MV-4-11 (cell line): ENCODE data around the gene ICA1L.
"Not testable (repeated sequence)": the region's sequence is repeated elsewhere in the genome, so short reads cannot be mapped to it uniquely, and the experiment has no call there.

Source experiments
- DNase-seq: peaks from one replicate; lab custom pipeline; 2025; lab: John Stamatoyannopoulos, UW

ICA1L gene

GRCh38 chr2:202847693-202848524 is 23.7 kb downstream of the ICA1L start:
- DNase-seq: peak; percentile 86

DNA sequence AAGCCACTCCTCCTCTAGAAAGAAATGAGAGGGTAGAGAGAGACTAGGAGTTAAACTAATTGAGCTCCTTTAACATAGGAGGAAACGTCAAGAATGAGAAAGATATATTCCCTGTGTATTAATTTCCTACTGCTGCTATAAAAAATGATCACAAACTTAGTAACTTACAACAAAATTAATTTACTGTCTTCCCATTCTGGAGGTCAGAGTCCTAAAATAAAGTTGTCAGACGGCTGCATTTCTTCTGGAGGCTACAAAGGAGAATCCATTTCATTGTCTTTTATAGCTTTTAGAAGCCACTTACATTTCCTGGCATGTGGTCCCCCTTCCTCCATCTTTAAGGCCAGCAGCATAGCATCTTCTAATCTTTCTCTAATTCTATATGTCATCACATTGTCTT is 26.9 kb downstream of the ICA1L start:
- DNase-seq: no peak

DNA sequence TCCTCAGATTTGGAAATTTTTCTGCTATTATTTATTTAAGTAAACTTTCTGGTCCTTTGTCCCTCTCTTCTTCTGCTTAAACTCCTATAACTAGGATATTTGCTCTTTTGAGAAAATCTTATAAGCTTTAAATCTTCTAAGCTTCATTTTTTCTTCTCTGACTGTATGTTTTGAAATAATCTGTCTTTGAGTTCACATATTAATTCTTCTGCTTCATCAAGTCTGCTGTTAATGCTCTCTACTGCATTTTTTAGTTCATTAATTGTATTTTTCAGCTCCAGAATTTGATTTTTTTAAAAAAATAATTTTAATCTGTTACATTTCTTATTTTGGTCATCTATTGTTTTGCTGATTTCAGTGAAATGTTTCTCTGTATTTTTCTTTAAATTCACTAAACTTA is 28.9 kb downstream of the ICA1L start:
- no peak for DNase-seq

GRCh38 chr2:202841090-202841867 is 30.3 kb downstream of the ICA1L start:
- no peak for DNase-seq

DNA sequence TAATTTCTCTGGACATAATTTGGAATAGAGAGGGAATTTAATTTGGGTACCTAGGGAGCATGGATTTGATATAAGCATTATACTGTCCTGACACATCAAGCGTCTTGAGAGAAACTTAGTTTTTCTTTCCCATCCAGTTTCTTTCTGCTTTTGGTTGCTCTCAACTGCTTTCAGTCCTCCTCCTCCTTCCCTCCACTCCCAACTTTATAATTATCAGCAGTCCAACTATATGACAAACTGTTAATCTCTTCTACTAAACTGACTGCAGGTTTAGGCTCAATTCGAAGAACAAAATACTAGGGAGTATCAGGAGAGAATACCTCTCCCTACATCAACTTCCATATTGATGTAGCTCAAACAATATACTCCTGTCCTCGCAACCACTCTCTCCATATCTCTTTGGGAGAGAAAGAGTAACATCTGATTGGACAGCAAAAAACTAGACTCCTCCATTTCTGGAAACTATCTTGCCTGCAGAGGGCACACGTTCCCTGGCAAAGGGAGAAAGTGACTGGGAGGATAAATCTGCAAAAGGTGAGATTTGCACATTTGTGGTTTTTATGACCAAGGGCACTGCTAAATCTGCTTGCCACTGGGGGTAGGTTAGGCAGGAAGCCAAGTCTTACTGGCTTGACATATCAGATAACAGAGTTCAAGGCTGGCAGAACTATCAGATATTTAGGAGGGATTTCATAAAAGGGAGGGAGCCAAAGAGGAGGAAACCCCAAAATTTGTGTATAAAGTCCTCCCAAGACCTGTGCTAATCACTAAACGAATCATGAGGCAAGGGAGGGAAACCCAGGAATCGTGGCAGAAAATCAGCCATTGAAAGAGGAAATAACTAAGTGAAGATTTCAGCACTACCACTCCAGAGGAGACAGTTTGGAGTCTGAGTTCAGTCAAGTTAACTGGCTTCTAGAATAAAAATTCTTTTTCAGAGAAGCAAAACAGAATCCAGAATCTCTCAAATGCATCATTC is 40.0 kb downstream of the ICA1L start:
- peak; percentile 53 for DNase-seq

DNA sequence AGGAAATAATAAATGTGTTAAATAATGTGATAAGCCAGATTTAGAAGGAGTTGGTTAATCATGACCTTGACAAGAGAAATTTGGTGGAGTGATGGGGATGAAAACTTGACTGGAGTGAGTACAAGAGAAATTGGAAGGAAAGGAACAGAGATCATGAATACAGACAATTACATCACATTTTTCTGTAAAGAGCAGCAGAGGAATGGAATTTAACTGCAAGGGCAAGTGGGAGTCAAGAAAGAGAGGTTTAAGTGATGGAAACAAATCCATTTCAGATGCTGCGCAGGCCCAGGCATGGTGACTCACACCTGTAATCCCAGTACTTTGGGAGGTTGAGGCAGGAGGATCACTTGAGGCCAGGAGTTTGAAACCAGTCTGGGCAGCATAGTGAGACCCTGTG is 46.7 kb downstream of the ICA1L start:
- no peak for DNase-seq

GRCh38 chr2:202822411-202822810 is 49.2 kb downstream of the ICA1L start:
- no peak for DNase-seq

- DNase-seq: no peak
These were observed 50.1 kb downstream of the ICA1L start for GRCh38 chr2:202821206-202822160.

DNA sequence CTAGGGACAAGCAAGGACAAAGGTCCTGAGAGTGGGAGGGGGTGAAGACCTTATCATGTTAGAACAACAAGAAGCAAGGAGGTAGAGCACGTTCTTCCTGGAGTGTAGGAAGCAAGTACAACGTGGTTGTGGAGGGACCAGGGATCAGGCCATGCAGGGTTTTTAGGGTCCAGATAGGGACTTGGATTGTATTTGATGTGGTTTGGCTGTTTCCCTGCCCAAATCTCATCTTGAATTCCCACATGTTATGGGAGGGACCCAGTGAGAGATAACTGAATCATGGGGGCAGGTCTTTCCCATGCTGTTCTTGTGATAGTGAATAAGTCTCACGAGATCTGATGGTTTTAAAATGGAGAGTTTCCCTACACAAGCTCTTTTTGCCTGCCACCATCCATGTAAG is 53.2 kb downstream of the ICA1L start:
- no peak for DNase-seq

DNA sequence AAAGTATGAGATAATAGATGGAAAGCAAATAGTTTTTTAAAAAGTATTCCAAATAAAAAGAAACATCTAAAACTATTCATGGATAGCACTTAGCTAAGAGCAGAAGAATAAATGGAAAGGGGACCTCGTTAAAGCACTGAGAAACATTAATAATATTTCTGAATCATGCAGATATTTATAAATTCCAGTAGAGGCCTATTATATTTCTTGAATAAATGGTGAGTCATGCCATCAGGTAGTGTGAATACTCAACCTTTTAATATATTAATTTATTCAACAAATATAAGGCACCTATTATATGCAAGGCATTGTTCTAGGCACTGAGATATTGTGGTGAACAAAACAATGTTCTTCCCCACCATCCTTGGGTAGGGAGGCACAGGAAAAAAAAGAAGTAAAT is 53.8 kb downstream of the ICA1L start:
- no peak for DNase-seq

DNA sequence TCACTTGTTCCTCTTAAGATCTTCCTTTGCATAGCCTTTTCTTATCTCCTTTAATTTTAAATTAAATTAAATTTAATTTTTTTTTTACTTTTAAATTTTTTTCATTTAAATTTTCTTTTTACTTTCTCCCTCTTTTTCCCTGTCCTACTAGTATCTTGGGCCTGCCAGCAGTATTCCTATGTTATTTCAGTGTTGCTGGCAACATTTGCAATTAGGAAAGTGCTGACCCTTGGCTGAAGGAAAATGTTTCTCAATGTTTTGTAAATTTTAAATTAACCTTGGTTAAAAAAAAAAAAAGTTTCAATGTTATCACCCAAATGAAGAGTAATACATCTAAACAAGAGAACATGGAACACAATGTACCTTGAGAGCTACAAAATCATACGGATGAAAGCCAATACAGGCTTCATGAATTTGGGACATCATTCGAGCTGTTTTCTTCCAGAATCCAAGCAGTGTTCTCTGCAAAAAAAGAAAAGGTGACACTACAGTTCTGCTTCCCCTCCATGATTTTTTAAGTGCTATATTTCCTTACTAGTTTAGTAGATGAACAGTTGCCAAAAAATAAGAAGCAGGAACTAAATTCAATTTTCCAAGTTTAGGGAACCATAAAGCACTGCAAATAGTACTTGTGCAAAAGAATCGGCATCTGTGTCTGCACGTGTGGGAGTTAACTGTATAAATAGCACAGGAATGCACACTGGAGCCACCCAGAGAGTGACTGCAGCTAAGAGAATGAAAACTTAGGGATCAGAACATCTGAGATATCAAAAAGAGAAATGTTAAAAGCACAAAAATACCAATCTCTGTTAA is 55.8 kb downstream of the ICA1L start:
- DNase-seq: no peak

- no peak for DNase-seq
These were observed 57.3 kb downstream of the ICA1L start for GRCh38 chr2:202814226-202814625.

DNA sequence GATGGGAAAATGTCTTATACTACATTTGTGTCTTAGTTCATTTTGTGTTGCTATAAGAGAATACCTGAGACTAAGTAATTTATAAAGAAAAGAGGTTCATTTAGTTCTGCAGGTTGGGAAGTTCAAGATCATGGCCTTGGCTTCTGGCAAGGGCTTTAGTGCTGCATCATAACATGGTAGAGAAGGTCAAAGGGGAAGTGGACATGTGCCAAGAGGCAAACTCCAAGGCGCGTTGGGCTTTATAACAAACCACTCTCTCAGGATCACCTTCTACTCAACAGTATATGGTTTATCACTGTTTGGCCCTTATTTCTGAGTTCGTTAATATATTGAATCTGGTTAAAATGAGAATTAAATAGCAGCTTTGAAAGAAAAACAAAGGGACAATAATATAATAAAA is 58.2 kb downstream of the ICA1L start:
- no peak for DNase-seq

- DNase-seq: no peak
These were observed 62.8 kb downstream of the ICA1L start for GRCh38 chr2:202808754-202809153.

- DNase-seq: not testable (repeated sequence)
These were observed 64.0 kb downstream of the ICA1L start for GRCh38 chr2:202807431-202808138.

DNA sequence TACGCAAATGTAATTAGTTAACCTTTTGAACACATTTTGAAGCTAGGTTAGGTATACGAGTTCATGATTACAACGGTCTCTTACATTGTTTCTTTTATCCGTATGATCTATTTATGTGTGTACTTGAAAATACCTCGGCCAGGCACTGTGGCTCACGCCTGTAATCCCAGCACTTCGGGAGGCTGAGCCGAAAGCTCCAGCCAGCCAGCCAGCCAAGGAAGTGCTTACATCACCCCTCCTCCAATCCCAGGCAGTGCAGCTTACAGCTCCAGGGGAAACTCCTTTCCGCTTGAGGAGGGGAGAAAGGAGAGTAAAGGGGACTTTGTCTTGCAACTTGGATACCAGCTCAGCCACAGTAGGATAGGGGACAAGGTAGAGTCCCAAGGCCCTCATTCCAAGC is 65.7 kb downstream of the ICA1L start:
- not testable (repeated sequence) for DNase-seq

GRCh38 chr2:202797944-202798343 is 73.6 kb downstream of the ICA1L start:
- no peak for DNase-seq

DNA sequence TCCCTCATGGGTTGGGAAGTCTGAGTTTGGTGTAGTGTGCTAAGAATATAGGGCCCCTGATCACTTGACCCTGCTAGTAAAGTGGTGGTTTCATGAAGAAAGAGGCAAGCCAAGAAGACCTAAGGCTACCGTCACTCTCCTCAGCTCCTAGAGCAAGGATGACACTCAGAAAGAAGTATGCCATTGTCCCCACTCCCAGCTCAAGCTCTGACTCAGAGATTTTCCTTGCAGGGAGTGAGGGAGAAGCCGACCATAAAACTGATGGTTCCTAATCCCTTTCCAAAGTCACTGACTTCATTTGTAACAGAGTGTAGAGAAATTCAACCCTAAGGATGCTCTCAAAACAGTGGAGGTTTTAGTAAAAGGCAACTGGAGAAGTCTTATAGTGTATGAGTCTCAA is 80.9 kb downstream of the ICA1L start:
- DNase-seq: no peak

DNA sequence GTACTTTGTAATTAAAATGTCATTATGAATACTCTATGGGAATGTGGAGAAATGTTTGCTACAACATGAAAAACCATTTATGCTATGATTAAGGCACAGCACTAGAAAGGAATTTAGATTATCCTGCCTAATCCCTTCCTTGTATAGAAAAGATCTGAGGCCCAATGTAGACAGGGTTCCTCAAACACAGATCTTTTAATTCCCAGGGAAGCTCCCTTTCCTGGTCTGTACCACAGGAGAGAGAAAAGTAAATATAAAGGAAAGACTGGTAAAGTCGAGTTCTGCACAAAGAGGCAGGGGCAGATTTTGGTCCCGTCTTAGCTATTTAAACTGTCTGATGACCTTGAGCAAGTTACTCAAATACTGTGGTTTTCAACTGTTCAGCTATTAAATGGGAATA is 84.7 kb downstream of the ICA1L start:
- DNase-seq: no peak
